Measurements from ENCODE around the gene STARD3.
A peak's percentile ranks its signal among the peaks of the same experiment; 100 is the strongest.

The STARD3 gene

GRCh38 chr17:39648616-39649366 is 11.8 kb downstream of the STARD3 start:
- H3K36me3 ChIP-seq (ENCODE audit: control insufficient read depth in 1 of 2, insufficient read depth in 2 of 2, low read length in 2 of 2), result peaks cover 0 to 2% of the 10 kb centered on the region in 2 experiments
- no peak overlapping the region for H3K14ac ChIP-seq (ENCODE audit: low read length)
- no peak overlapping the region for H3K4ac ChIP-seq (ENCODE audit: low read depth, low read length)
- H3K9me3 ChIP-seq (ENCODE audit: insufficient read depth, low read depth, low read length), result no peaks in the 10 kb centered on the region
- H2BK120ac ChIP-seq (ENCODE audit: insufficient read depth, low read length, poor library complexity), result no peak overlapping the region
- no peak overlapping the region for H3K23ac ChIP-seq (ENCODE audit: low read length)
- H4K12ac ChIP-seq (ENCODE audit: low read depth, low read length), result no peak overlapping the region
- no peak overlapping the region for H4K8ac ChIP-seq (ENCODE audit: low read depth, low read length)
- H3K18ac ChIP-seq (ENCODE audit: low read length), result no peak overlapping the region
- H2AFZ ChIP-seq (ENCODE audit: insufficient read depth, low read length, poor library complexity), result no peak overlapping the region
- no peak overlapping the region for H2AK5ac ChIP-seq (ENCODE audit: low read length)
- DNase-seq, result no peak
- no peak overlapping the region for H4K91ac ChIP-seq (ENCODE audit: low read depth, low read length)
- no peak overlapping the region for H2BK12ac ChIP-seq (ENCODE audit: low read length)
- no peak overlapping the region for H3K9ac ChIP-seq (ENCODE audit: low read length)
- H3K27me3 ChIP-seq (ENCODE audit: insufficient read depth, low read length), result no peaks in the 10 kb centered on the region
- no peak overlapping the region for H2BK5ac ChIP-seq (ENCODE audit: low read depth, low read length, poor library complexity)
- no CpG with 5 or more reads among the region's 15 CpGs for WGBS (ENCODE audit: extremely low coverage, insufficient coverage, insufficient read length)
- no peaks in the 10 kb centered on the region for H3K79me1 ChIP-seq (ENCODE audit: low read length)
- H3K4me2 ChIP-seq (ENCODE audit: low read length), result no peak overlapping the region
- H3K4me1 ChIP-seq (ENCODE audit: control insufficient read depth in 1 of 2, insufficient read depth in 2 of 2, low read length in 2 of 2), result peaks cover 8 to 15% of the 10 kb centered on the region in 2 experiments
- H3K79me2 ChIP-seq (ENCODE audit: control insufficient read depth, insufficient read depth, low read length, poor library complexity), result no peaks in the 10 kb centered on the region
- no peak overlapping the region for H3K4me3 ChIP-seq (ENCODE audit: low read depth, low read length)
- H3K27ac ChIP-seq (ENCODE audit: low read depth, low read length), result no peak overlapping the region

GRCh38 chr17:39650121-39650579 is 13.2 kb downstream of the STARD3 start:
- H3K9ac ChIP-seq (ENCODE audit: low read length), result no peak overlapping the region
- no peaks in the 10 kb centered on the region for H3K79me1 ChIP-seq (ENCODE audit: low read length)

GRCh38 chr17:39651923-39652586 is 15.1 kb downstream of the STARD3 start:
- Histone ChIP-seq H3K79me2 (ENCODE audit: control insufficient read depth, insufficient read depth, low read length, poor library complexity) (no peaks in the 10 kb centered on the region), H2AK5ac (ENCODE audit: low read length) (no peak overlapping the region), H3K9me3 (ENCODE audit: insufficient read depth, low read depth, low read length) (no peaks in the 10 kb centered on the region), H3K4me2 (ENCODE audit: low read length) (no peak overlapping the region), H3K27ac (ENCODE audit: low read depth, low read length) (no peak overlapping the region), H3K14ac (ENCODE audit: low read length) (no peak overlapping the region), H4K8ac (ENCODE audit: low read depth, low read length) (no peak overlapping the region), H3K27me3 (ENCODE audit: insufficient read depth, low read length) (no peaks in the 10 kb centered on the region), H3K36me3 (ENCODE audit: control insufficient read depth in 1 of 2, insufficient read depth in 2 of 2, low read length in 2 of 2) (peaks cover 2 to 9% of the 10 kb centered on the region in 2 experiments), H3K9ac (ENCODE audit: low read length) (no peak overlapping the region), H2BK5ac (ENCODE audit: low read depth, low read length, poor library complexity) (no peak overlapping the region), H3K4ac (ENCODE audit: low read depth, low read length) (no peak overlapping the region), H3K18ac (ENCODE audit: low read length) (no peak overlapping the region), H4K91ac (ENCODE audit: low read depth, low read length) (no peak overlapping the region), H3K23ac (ENCODE audit: low read length) (no peak overlapping the region), H3K4me3 (ENCODE audit: low read depth, low read length) (no peak overlapping the region), H4K12ac (ENCODE audit: low read depth, low read length) (no peak overlapping the region), H2BK120ac (ENCODE audit: insufficient read depth, low read length, poor library complexity) (no peak overlapping the region), H2AFZ (ENCODE audit: insufficient read depth, low read length, poor library complexity) (no peak overlapping the region), H3K79me1 (ENCODE audit: low read length) (no peaks in the 10 kb centered on the region), H2BK12ac (ENCODE audit: low read length) (no peak overlapping the region), H3K4me1 (ENCODE audit: control insufficient read depth in 1 of 2, insufficient read depth in 2 of 2, low read length in 2 of 2) (peaks cover 4 to 8% of the 10 kb centered on the region in 2 experiments)
- no CpG with 5 or more reads among the region's 8 CpGs for WGBS (ENCODE audit: extremely low coverage, insufficient coverage, insufficient read length)
- DNase-seq, result no peak

More at GRCh38 chr17:39650121-39650579, 13.2 kb downstream of the STARD3 start:
- H3K36me3 ChIP-seq (ENCODE audit: control insufficient read depth in 1 of 2, insufficient read depth in 2 of 2, low read length in 2 of 2), result peaks cover 0 to 2% of the 10 kb centered on the region in 2 experiments
- no peak overlapping the region for H2BK120ac ChIP-seq (ENCODE audit: insufficient read depth, low read length, poor library complexity)
- no peaks in the 10 kb centered on the region for H3K9me3 ChIP-seq (ENCODE audit: insufficient read depth, low read depth, low read length)
- H4K91ac ChIP-seq (ENCODE audit: low read depth, low read length), result no peak overlapping the region
- no peak overlapping the region for H3K23ac ChIP-seq (ENCODE audit: low read length)
- no peaks in the 10 kb centered on the region for H3K27me3 ChIP-seq (ENCODE audit: insufficient read depth, low read length)
- H3K4me2 ChIP-seq (ENCODE audit: low read length), result no peak overlapping the region
- no peak overlapping the region for H2BK12ac ChIP-seq (ENCODE audit: low read length)
- WGBS (ENCODE audit: extremely low coverage, insufficient coverage, insufficient read length), result no CpG with 5 or more reads among the region's 11 CpGs
- H2AFZ ChIP-seq (ENCODE audit: insufficient read depth, low read length, poor library complexity), result no peak overlapping the region
- H3K27ac ChIP-seq (ENCODE audit: low read depth, low read length), result no peak overlapping the region
- no peak overlapping the region for H2AK5ac ChIP-seq (ENCODE audit: low read length)
- H4K12ac ChIP-seq (ENCODE audit: low read depth, low read length), result no peak overlapping the region
- no peak overlapping the region for H2BK5ac ChIP-seq (ENCODE audit: low read depth, low read length, poor library complexity)
- H3K4ac ChIP-seq (ENCODE audit: low read depth, low read length), result no peak overlapping the region
- DNase-seq, result peak in 1 of 2 donors; percentile 25
- no peaks in the 10 kb centered on the region for H3K79me2 ChIP-seq (ENCODE audit: control insufficient read depth, insufficient read depth, low read length, poor library complexity)
- H3K4me1 ChIP-seq (ENCODE audit: control insufficient read depth in 1 of 2, insufficient read depth in 2 of 2, low read length in 2 of 2), result peaks cover 4 to 8% of the 10 kb centered on the region in 2 experiments
- no peak overlapping the region for H3K14ac ChIP-seq (ENCODE audit: low read length)
- no peak overlapping the region for H3K4me3 ChIP-seq (ENCODE audit: low read depth, low read length)
- H3K18ac ChIP-seq (ENCODE audit: low read length), result no peak overlapping the region
- H4K8ac ChIP-seq (ENCODE audit: low read depth, low read length), result no peak overlapping the region

- Histone ChIP-seq H3K9ac (ENCODE audit: low read length) (no peak overlapping the region), H4K8ac (ENCODE audit: low read depth, low read length) (no peak overlapping the region), H2BK120ac (ENCODE audit: insufficient read depth, low read length, poor library complexity) (no peak overlapping the region), H3K23ac (ENCODE audit: low read length) (no peak overlapping the region), H3K4me1 (ENCODE audit: control insufficient read depth in 1 of 2, insufficient read depth in 2 of 2, low read length in 2 of 2) (peaks cover 4 to 8% of the 10 kb centered on the region in 2 experiments), H3K36me3 (ENCODE audit: control insufficient read depth in 1 of 2, insufficient read depth in 2 of 2, low read length in 2 of 2) (peaks cover 5 to 9% of the 10 kb centered on the region in 2 experiments), H2AFZ (ENCODE audit: insufficient read depth, low read length, poor library complexity) (no peak overlapping the region), H4K91ac (ENCODE audit: low read depth, low read length) (no peak overlapping the region), H3K18ac (ENCODE audit: low read length) (no peak overlapping the region), H4K12ac (ENCODE audit: low read depth, low read length) (no peak overlapping the region), H3K27me3 (ENCODE audit: insufficient read depth, low read length) (no peaks in the 10 kb centered on the region), H3K9me3 (ENCODE audit: insufficient read depth, low read depth, low read length) (no peaks in the 10 kb centered on the region), H2BK12ac (ENCODE audit: low read length) (no peak overlapping the region), H3K27ac (ENCODE audit: low read depth, low read length) (no peak overlapping the region), H2BK5ac (ENCODE audit: low read depth, low read length, poor library complexity) (no peak overlapping the region), H3K79me1 (ENCODE audit: low read length) (no peaks in the 10 kb centered on the region), H3K4ac (ENCODE audit: low read depth, low read length) (no peak overlapping the region), H3K4me3 (ENCODE audit: low read depth, low read length) (no peak overlapping the region), H3K14ac (ENCODE audit: low read length) (no peak overlapping the region), H3K79me2 (ENCODE audit: control insufficient read depth, insufficient read depth, low read length, poor library complexity) (no peaks in the 10 kb centered on the region), H2AK5ac (ENCODE audit: low read length) (no peak overlapping the region), H3K4me2 (ENCODE audit: low read length) (no peak overlapping the region)
- DNase-seq, result no peak
- WGBS (ENCODE audit: extremely low coverage, insufficient coverage, insufficient read length), result no CpG with 5 or more reads among the region's 7 CpGs
Observed at GRCh38 chr17:39652587-39653315, 15.8 kb downstream of the STARD3 start.
